ENCODE data around the gene G0S2.

G0S2 gene, protein sequence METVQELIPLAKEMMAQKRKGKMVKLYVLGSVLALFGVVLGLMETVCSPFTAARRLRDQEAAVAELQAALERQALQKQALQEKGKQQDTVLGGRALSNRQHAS

GRCh38 chr1:209674957-209675564 lies at the start of gene G0S2:
Gene G0S2 (plus strand): TSS chr1:209675412. CDS start chr1:209675685, 273 bp downstream.
- DNase-seq (ENCODE audit: low read depth in 2 of 2, low spot score in 1 of 2) = no peak

DNA sequence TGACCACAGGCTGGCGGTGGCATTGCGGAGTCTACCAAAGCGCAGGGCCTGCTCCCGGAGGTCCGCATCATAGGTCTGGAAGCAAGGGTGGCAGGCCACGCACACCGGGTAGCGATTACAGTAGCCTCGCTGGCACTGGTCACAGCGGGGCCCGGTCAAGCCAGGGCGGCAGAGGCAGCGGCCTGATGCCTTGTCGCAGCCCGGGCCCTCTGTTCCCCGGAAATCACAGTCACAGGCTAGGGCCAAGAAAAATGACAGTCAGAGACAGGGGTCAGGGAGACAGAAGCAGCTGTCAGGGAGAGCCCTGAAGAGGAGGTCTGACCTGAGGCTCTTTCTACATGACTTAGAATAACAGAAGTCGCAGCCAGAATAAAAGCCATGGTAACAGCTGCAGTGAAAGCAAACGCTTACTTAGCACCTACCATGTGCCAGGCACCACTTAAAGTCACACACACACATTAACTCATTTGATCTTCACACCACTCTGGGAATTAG lies 49.4 kb upstream of the G0S2 start:
- DNase-seq (ENCODE audit: low read depth in 2 of 2, low spot score in 1 of 2) = no peak

DNA sequence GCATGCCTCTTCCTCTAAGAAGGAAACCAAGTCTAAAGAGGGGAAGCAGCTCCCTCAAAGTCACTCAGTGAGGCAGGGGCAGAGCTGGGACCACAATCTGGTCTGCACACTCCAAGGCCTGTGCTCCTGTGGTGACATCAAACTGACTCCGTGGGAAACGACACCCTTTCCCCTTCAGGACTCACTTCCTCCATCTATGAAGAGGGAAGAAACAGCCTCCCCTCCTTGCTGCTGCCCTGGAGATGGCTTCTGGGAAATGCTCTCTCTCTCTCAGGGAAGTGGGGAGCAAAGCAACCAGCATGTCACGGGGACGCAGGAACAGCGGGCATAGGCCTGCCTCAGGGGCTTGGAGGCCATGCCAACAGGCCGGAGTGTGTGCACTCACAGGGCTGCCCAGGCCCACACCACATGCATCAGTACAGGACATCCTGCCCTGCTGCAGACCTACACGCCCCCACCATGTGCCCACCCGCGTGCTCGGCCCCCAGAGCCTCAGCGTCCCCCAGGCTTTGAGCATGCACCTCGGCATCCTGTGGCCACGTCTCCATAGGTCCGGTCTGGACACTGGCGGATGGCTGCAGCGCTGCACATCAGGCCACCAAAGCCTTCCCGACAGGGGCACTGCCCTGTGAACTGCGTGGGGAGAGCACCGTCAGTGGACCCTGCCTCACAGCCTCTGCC lies 48.7 kb upstream of the G0S2 start:
- DNase-seq (ENCODE audit: low read depth in 2 of 2, low spot score in 1 of 2) = no peak

- DNase-seq (ENCODE audit: low read depth in 2 of 2, low spot score in 1 of 2) = no peak
Measured at GRCh38 chr1:209627027-209627731, 48.0 kb upstream of the G0S2 start.

DNA sequence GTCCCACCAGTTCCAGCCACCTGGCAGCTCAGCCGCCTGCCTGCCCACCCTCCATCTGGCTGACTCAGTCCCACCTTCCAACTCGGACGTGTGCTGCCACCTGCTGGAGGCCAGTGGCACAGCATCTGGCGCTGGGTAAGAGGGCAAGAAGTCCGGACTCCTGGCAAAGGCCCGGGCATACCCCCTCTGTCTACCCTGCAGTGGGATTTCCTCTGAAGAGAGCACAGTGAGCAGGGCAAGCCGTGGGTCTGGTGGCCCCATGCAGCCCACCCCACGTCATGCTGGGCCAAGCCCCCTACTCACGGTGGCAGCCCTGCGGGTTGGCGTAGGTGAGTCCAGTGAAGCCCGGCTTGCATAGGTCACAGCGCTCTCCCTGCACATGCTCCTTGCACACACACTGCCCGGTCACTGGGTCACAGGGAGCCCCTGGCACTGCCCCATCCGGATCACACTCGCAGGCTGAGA lies 47.4 kb upstream of the G0S2 start:
- DNase-seq (ENCODE audit: low read depth in 2 of 2, low spot score in 1 of 2) = peak; percentile 54 to 57

GRCh38 chr1:209628618-209629299 lies 46.5 kb upstream of the G0S2 start:
- DNase-seq (ENCODE audit: low read depth in 2 of 2, low spot score in 1 of 2) = no peak

GRCh38 chr1:209629621-209630382 lies 45.4 kb upstream of the G0S2 start:
- DNase-seq (ENCODE audit: low read depth in 2 of 2, low spot score in 1 of 2) = no peak

DNA sequence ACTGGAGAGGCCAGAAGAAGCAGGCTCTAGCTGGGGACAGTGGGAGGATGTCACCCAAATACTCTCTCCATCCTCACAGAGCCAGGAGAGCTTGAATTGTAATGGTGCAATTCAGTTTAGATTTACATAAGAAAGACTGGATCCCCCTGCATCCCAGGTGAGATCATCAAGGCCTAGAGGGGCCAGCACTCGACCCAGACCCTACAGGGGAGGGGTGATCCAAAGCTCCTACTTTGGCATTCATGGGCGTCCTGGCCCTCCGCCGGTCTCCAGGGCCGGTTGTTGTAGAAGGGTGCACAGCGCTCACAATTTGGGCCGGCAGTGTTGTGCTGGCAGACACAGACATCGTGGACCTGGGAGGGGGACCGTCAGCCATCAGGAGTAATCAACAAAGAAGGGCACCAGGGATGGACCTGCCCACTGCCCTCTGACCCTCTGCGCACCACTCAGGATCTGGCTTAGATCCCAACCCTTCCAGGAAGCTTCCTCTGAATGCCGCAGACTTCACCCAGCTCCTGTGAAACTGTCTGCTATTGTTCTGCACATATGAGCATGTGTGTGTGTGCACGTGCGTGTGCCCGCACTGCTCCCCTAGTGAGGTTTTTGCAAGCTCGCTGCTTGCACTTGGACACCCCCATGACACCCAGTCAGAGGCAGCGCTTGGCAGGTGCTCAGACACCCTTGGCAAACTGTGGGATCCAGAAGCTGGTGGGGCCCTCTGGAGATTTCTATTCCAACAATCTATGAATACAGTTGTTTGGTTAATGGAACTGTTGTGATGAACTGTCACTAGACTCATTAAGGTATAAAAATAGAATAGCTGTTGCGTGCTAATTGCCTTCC lies 44.6 kb upstream of the G0S2 start:
- no peak for DNase-seq (ENCODE audit: low read depth in 2 of 2, low spot score in 1 of 2)

GRCh38 chr1:209633335-209633997 lies 41.7 kb upstream of the G0S2 start:
- DNase-seq (ENCODE audit: low read depth in 2 of 2, low spot score in 1 of 2) = no peak

DNA sequence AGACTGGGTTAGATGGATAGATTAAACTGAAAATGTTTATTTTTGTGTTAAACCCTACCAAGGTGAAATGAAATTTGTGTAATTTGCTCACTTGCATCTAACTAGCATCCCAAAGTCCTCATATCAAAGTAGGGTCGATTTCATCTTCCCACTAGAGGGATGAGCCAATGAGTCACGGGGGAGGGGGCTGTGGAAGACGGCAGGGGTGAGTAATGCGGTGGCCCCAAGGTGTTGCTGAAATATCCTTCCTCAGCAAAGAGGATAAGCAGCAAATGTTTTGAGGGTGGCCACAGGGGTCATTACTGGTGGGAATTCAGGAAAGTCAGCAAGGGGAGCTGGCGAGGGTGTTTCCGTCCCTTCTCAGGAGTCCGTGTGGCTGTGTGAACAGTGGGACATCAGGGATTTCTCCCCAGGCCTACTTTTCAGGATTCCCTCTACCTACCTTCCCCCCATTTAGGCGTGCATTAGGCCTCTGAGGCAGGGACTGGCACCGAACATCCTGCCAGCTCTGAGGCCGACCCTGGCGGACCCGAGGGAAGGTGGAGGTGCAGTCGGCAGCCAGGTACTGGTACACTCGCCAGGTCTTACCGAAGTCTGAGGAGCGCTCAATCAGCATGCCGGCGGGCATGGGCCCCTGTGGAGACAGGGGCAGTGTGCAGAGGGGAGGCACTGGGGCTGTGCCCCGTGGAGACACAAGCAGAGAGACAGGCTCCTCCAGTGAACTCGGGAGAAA lies 41.0 kb upstream of the G0S2 start:
- no peak for DNase-seq (ENCODE audit: low read depth in 2 of 2, low spot score in 1 of 2)

DNA sequence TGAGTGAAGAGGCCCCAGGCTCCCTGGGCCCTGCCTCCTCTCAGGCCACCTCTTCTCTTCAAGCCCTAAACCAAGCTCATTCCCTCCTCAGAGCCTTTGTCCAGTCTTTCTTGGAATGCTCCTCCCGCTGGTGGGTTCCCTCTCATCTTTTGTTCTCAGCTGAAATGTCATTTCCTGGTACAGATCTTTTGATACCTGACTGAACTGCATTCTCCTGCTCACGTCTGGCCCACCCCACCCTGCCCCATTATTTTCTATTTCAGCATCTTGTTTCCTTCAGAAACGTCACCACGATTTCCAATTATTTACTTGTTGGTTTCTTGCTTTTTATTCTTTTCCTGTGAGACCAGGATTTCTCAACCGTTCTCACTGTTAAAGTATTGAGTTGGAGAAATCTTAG lies 39.4 kb upstream of the G0S2 start:
- no peak for DNase-seq (ENCODE audit: low read depth in 2 of 2, low spot score in 1 of 2)

GRCh38 chr1:209641832-209642172 lies 33.4 kb upstream of the G0S2 start:
- DNase-seq (ENCODE audit: low read depth in 2 of 2, low spot score in 1 of 2) = no peak

- no peak for DNase-seq (ENCODE audit: low read depth in 2 of 2, low spot score in 1 of 2)
Measured at GRCh38 chr1:209642816-209643215, 32.4 kb upstream of the G0S2 start.

DNA sequence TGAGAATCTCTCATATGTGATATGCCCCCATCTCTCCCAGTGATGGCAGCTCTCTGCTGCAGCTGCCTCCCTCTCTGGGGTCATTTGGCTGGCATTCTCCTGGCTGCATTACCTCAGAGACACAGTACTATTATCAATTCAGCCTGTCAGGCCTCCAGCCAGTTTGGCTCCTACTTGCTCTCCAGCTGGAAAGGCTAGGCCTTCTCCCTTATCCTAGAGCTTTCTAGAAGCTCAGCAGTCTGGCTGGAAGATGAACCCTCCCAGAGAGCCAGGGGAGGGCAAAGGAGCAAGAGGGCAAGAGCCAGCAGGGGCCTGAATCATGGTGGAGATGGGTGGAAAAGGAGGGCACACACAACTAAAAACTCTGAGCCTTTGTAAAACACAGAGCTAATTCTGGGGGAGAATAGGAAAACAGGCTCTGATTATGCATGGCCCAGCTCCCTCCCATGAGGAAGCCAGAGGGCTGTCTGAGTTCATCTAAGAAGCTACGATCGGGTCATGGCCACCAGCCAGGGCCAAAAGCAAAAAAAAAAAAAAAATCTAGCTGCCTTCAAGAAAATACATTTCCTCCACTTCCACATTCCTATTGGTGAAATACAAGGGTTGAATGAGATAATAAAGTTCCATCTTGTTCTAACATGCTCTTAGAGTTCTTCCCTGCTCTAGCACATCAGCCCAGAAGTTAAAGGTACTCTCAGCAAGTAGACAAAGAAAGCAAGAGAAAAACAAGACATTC lies 31.8 kb upstream of the G0S2 start:
- no peak for DNase-seq (ENCODE audit: low read depth in 2 of 2, low spot score in 1 of 2)

DNA sequence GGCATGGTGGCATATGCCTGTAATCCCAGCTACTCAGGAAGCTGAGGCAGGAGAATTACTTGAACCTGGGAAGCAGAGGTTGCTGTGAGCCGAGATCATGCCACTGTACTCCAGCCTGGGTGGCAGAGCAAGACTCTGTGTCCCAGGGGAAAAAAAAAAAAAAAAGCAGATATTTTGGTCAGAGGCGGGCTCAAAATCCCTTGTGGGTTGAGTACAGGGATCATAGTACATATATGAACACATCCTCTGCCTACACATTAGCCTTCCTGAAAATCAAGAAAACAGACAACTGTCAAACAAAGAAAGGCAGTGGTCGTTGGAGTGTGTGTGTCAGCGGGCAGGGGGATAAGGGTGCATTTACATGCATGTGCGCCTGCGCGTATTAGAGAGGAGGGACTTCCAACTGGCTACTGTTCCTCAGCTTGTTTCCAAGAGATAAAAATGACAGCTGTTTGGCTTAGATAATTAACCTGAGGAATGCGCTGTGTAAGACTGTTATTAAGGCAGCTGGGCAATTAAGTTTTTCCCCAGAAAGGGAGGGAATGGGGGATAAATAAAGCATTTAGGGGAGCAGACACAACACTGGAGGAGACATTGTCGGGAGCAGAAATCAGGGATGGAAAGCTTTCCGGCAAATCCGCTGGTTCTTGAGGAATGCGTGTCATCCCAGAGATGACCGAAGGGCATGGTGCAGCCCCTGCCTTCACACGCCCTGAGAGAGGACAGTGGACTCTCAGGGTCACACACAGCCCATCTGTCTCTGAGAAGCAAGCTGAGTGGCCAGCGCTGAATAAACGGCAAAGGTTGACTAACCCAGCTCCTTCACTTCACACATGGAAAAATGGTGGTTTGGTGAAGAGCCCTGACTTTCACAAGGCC lies 29.4 kb upstream of the G0S2 start:
- DNase-seq (ENCODE audit: low read depth in 2 of 2, low spot score in 1 of 2) = no peak

DNA sequence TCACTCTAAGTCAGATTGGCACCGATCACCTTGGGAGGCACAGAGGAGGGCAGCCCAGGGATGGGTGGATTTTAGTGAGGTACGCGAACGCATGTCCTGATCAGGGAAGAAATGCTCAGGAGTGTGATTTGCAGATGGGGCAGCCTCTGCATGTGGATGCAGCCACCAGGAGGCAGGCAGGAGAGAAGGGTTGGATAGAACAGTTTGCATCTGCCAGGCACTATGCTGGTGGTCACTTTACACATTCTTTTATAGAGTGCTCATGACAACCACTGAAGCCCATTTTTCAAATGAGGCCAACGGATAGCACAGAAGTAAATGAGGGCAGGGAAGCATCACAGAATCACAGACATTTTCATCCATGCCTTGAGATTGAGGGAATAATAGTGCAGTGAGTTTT lies 28.7 kb upstream of the G0S2 start:
- no peak for DNase-seq (ENCODE audit: low read depth in 2 of 2, low spot score in 1 of 2)

- DNase-seq (ENCODE audit: low read depth in 2 of 2, low spot score in 1 of 2) = no peak
Measured at GRCh38 chr1:209647156-209647555, 28.1 kb upstream of the G0S2 start.

Data from stimulated activated CD8-positive, alpha-beta memory T cell treated with anti-CD3 and anti-CD28 coated beads, Interleukin-4, amount 100 ng/mL, for 1 hour (primary cell).